Measurements from ENCODE around the gene OLFM2. TPM values are rescaled to one million over a fixed set of nuclear protein-coding genes. Genes with fewer than 3 reads are reported as not detected.

Gene OLFM2
- total and polyA plus RNA-seq, 9 of the 15 experiments (the other 6 are each of a cell fraction or from before 2014, with no cell fraction given) = 0.10 to 0.33 (median 0.23) TPM; not detected in 4

- TF ChIP-seq MBD1 (CRISPR knock-in tag; IDR thresholded peaks at IDR 0.05) (no peak), DDX20 (tag; IDR thresholded peaks at IDR 0.05; ENCODE audit: low read depth) (no peak), ZNF408 (CRISPR knock-in tag; IDR thresholded peaks at IDR 0.05; ENCODE audit: low read depth) (no peak), TCF7 (IDR thresholded peaks at IDR 0.05; ENCODE audit: borderline replicate concordance) (no peak), PTBP1 (IDR thresholded peaks at IDR 0.05; ENCODE audit: low read depth, low read length) (no peak), KDM4B (IDR thresholded peaks at IDR 0.05; ENCODE audit: borderline replicate concordance in 2 of 2, low read depth in 1 of 2) (no peak), PRMT5 (CRISPR knock-in tag; IDR thresholded peaks at IDR 0.05) (no peak), POLR3G (IDR thresholded peaks at IDR 0.05; ENCODE audit: extremely low read depth, insufficient read length, insufficient replicate concordance) (no peak), NR3C1 (CRISPR knock-in tag; IDR thresholded peaks at IDR 0.05) (no peak), ZNF551 (CRISPR knock-in tag; IDR thresholded peaks at IDR 0.05) (no peak), TGIF2 (CRISPR knock-in tag; IDR thresholded peaks at IDR 0.05) (no peak), ZNF655 (CRISPR knock-in tag; IDR thresholded peaks at IDR 0.05) (no peak), ZNF12 (CRISPR knock-in tag; IDR thresholded peaks at IDR 0.05) (no peak), ZNF311 (CRISPR knock-in tag; IDR thresholded peaks at IDR 0.05) (no peak), ZBTB8A (IDR thresholded peaks at IDR 0.05; ENCODE audit: partially characterized antibody) (no peak), ZFP36 (IDR thresholded peaks at IDR 0.05; ENCODE audit: low read depth, low read length, partially characterized antibody) (peak; percentile 39), CTCF (IDR thresholded peaks at IDR 0.05 in 2 of 3, conservative IDR thresholded peaks at IDR 0.05 in 1 of 3; ENCODE audit: insufficient read depth in 2 of 3, low read depth in 1 of 3, low read length in 3 of 3) (peak; percentile 67 to 96 (median 80)), BRD4 (IDR thresholded peaks at IDR 0.05) (no peak), SIN3A (IDR thresholded peaks at IDR 0.05; ENCODE audit: borderline replicate concordance in 2 of 2, control insufficient read depth in 1 of 2, low read depth in 2 of 2, low read length in 2 of 2) (no peak), GTF2A2 (tag; IDR thresholded peaks at IDR 0.05) (no peak), MAX (CRISPR knock-in tag; IDR thresholded peaks at IDR 0.05) (peak; percentile 87), PURB (CRISPR knock-in tag; IDR thresholded peaks at IDR 0.05; ENCODE audit: low read depth) (no peak)
Measured at GRCh38 chr19:9914315-9915207, 21.8 kb downstream of the OLFM2 start (continued).
